Neural crest cell (in vitro differentiated cells): ENCODE measurements around the gene PIK3C2B. TPM values are rescaled to one million over a fixed set of nuclear protein-coding genes. Genes with fewer than 3 reads are reported as not detected.
A peak's percentile ranks its signal among the peaks of the same experiment; 100 is the strongest.

ENCODE experiments used
- DNase-seq: peaks from one replicate; pipeline ENCODE4 v3.0.0; 2021; ENCODE audit warnings: low read depth, mixed read lengths, low spot score
- H3K27ac Mint-ChIP-seq: one replicate; pipeline ENCODE4 v1.8.0; 2021; ENCODE audit warnings: mild to moderate bottlenecking, mixed read lengths; ENCODE audit not compliant: unreplicated experiment
- H3K27me3 Mint-ChIP-seq: 2 replicates; pipeline ENCODE4 v1.8.0; 2021; ENCODE audit warnings: low read depth, mild to moderate bottlenecking, mixed read lengths
- H3K36me3 Mint-ChIP-seq: 2 replicates; pipeline ENCODE4 v1.8.0; 2021; ENCODE audit warnings: low read depth, mild to moderate bottlenecking, mixed read lengths
- H3K4me1 Mint-ChIP-seq: 2 replicates; pipeline ENCODE4 v1.8.0; 2021; ENCODE audit warnings: mixed read lengths
- H3K4me3 Mint-ChIP-seq: one replicate; pipeline ENCODE4 v1.8.0; 2021; ENCODE audit warnings: mild to moderate bottlenecking, mixed read lengths
- H3K9me3 Mint-ChIP-seq: 2 replicates; pipeline ENCODE4 v1.8.0; 2021; ENCODE audit warnings: mixed read lengths
- CTCF ChIP-seq: fragments of 200-600 bp; sonication (generic); conservative IDR thresholded peaks from 2 replicates; pipeline ENCODE4 v1.5.0; 2021; ENCODE audit warnings: antibody characterized with exemption, mild to moderate bottlenecking
- total RNA-seq: library from RNA; stranded (reverse); gene quantifications from 2 replicates; pipeline ENCODE4 v1.2.1, GENCODE V29; 2021

PIK3C2B gene
- total RNA-seq, 1 donor from 2014 or later = 71.7 TPM

DNA sequence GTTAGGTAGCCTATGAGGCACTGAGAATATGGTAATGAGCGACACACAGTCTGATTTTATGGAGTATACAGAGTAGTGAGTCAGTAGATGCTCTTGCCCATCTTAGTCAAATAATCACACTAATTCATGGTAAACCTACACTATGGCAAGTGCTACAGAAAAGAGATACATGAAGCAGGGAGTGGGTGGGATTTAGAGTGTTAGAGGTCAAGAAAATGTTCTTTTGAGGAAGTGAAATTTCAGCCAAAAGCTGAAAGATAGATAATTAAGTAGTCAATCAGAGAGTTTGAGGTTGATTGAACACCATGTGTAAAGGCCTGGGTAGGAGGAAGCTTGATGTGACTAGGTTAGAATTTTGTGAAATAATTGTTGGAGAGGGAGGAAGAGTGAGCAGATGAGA, 36.3 kb upstream of the PIK3C2B start:
- peaks cover 9% of the 10 kb centered on the region for H3K36me3 Mint-ChIP-seq
- H3K4me3 Mint-ChIP-seq = no peak overlapping the region
- no peak for DNase-seq
- TF ChIP-seq CTCF = no peak
- no peaks in the 10 kb centered on the region for H3K4me1 Mint-ChIP-seq
- H3K27me3 Mint-ChIP-seq = no peaks in the 10 kb centered on the region
- H3K27ac Mint-ChIP-seq = no peak overlapping the region
- H3K9me3 Mint-ChIP-seq = no peaks in the 10 kb centered on the region

DNA sequence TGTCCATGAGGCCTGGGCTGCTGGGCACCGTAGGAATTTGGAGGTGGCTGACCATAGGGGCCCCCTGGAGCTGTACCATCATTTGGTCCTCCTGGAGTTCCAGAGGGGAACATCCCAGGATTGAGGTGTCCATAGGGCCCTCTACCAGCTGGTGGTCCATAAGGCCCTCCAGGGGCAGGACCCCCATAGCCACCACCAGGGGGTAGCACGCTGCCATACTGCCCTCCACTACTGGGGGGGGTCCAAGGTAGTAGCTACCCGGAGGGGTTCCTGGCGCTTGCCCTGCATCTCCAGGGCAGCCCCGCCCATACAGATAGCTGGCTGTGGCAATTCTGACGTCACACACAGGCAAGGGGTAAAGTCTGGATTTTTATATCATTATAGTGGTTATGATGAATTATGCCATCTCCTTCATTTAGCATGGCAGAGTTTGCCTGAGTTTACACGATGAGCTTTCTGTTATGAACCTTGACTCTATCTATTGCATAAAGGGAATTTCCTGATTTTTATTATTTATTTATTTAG, 34.8 kb upstream of the PIK3C2B start:
- H3K9me3 Mint-ChIP-seq = no peaks in the 10 kb centered on the region
- H3K4me3 Mint-ChIP-seq = no peak overlapping the region
- no peak overlapping the region for H3K27ac Mint-ChIP-seq
- TF ChIP-seq CTCF = peak; percentile 21
- no peak for DNase-seq
- H3K36me3 Mint-ChIP-seq = peaks cover 10% of the 10 kb centered on the region
- peaks cover 4% of the 10 kb centered on the region for H3K4me1 Mint-ChIP-seq
- no peaks in the 10 kb centered on the region for H3K27me3 Mint-ChIP-seq

DNA sequence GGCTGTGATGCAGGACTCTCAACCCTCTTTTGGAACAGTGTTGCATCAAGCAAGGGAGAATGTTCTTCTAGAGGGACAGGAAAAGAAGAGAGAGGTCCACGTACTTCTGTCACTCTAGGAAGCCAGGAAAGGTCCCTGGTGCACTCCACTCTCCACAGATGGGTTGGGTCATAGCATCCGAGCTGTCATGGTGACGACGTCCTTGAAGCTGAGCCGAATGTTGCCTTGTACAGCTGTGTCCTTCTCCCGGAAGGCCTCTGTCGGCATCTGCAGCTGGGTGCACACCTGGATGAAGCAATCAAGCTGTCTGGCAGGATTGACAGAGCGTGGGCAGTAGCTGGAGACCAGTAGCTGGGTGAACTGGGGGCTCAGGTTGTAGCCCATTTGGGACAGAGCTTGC, 34.1 kb upstream of the PIK3C2B start:
- Mint-ChIP-seq H3K9me3 (no peaks in the 10 kb centered on the region), H3K4me3 (no peak overlapping the region), H3K4me1 (peaks cover 7% of the 10 kb centered on the region), H3K27ac (no peak overlapping the region), H3K27me3 (no peaks in the 10 kb centered on the region), H3K36me3 (peaks cover 13% of the 10 kb centered on the region)
- DNase-seq = no peak
- TF ChIP-seq CTCF = no peak

DNA sequence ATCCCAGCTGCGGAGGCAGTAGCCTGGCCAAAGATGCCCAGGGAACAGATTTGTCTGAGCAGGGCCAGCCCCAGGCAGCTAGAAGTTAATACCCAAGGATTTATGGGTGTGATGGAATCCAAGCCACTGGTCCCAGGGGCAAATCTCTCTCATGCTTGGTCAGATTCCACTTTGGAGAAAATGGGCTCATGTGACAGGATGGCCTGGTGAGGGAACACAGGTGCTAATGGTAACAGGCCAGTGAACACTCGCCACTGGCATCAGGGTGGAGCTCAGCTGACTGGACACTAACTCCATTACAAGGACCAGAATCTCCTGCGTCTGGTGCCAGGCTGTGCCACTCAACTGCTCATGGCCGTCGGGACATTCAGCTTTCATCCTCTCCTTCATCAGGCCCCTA, 33.6 kb upstream of the PIK3C2B start:
- TF ChIP-seq CTCF = no peak
- H3K36me3 Mint-ChIP-seq = peaks cover 15% of the 10 kb centered on the region
- peaks cover 9% of the 10 kb centered on the region for H3K4me1 Mint-ChIP-seq
- DNase-seq = no peak
- H3K27me3 Mint-ChIP-seq = no peaks in the 10 kb centered on the region
- H3K9me3 Mint-ChIP-seq = no peaks in the 10 kb centered on the region
- H3K27ac Mint-ChIP-seq = no peak overlapping the region
- no peak overlapping the region for H3K4me3 Mint-ChIP-seq

DNA sequence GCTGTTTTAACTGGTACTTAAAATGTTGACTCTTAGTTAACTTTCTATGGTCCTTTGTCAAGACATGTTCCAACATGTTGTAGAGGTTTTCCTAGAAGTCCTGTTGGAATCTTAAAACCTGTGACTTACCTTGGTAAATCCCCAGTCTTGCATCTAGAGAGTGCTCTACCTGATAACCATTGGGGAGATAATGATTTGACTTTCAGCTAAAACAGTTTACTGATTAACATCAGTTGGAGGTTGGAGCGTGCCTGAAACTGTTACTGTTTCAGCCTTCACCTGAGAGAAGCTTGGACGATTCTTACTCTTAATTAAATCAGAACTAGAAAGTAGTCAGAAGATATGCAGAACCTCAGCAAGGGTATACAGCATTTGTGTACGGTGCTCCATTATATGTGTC, 30.4 kb upstream of the PIK3C2B start:
- Mint-ChIP-seq H3K27ac (no peak overlapping the region), H3K4me3 (no peak overlapping the region), H3K36me3 (peaks cover 17% of the 10 kb centered on the region), H3K27me3 (no peaks in the 10 kb centered on the region), H3K4me1 (peaks cover 18% of the 10 kb centered on the region), H3K9me3 (no peaks in the 10 kb centered on the region)
- no peak for TF ChIP-seq CTCF
- no peak for DNase-seq
